ENCODE results near the gene IGF2. TPM values are rescaled to one million over a fixed set of nuclear protein-coding genes. Genes with fewer than 3 reads are reported as not detected.

Gene IGF2
- total RNA-seq, 3 donors from 2014 or later: 4.6 to 12.5 (median 5.7) TPM

DNA sequence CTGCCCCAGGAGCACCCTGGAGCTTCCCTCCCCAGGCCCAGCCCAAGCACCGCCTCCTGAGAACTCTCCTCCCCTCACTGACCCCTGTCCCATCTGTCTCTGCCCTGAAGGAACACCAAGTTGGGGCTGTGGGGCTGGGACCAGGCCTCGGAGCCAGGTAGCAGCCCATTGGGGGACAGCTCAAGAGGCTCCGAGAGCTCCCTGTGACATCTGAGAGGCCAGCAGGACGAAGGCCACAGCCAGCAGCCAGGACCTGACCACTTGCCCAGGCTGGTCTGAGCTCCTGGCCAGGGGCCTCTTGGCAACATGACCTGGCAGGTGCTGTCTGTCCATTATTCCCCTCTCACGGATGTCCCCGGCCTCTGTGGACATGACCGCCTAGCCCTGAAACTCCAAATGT, 33.7 kb downstream of the IGF2 start:
- H3K27me3 Mint-ChIP-seq (ENCODE audit: low read depth): peaks cover 2% of the 10 kb centered on the region

DNA sequence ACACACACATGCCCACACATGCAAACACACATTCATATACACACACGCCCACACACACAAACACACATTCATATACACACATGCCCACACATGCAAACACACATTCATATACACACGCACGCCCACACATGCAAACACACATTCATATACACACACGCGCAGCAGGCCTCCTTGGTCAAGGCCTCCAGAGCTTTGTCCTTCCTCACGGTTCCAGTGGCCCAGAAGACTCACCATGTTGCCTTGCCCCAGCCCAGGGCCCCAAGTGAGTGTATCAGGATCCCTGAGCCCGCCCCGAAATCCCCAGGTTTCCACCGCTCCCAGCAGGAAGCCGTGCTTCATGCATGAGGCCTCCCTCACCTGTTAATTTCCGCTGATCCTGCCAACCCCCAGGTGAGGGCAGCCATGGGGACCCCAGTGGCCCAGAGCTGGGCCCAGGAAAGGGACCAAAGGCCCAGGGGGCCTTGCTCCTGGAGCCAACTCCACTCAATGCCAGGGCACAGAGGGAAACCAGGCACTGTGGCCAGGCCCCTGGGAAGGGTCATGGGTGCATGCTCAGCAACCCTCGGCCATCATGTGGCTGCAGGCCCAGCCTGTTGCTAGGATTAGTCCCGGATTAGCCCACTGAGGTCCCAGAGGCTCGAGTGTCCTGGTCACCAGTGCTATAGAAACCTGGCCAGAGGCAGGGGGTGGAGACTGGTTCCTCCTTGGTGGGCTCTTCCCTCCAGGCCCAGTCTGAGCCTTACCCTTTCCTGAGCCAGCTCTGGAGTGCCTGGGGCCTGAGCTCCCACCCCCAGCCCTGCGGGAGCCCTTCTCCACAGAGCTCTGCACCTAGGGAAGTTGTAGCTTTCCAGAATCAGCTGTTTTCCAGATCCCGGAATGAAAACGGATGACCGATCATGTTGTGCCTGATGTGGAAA, 34.4 kb downstream of the IGF2 start:
- DNase-seq (no peak), ATAC-seq (no peak)
- Mint-ChIP-seq H3K4me3 (no peak overlapping the region), H3K4me1 (ENCODE audit: low read depth) (no peaks in the 10 kb centered on the region), H3K9me3 (no peaks in the 10 kb centered on the region), H3K27me3 (ENCODE audit: low read depth) (peaks cover 2% of the 10 kb centered on the region), H3K36me3 (ENCODE audit: insufficient read depth) (no peaks in the 10 kb centered on the region)

More for the DNA sequence above, 33.7 kb downstream of the IGF2 start:
- Mint-ChIP-seq H3K4me3 (no peak overlapping the region), H3K4me1 (ENCODE audit: low read depth) (peaks cover 2% of the 10 kb centered on the region), H3K9me3 (no peaks in the 10 kb centered on the region), H3K36me3 (ENCODE audit: insufficient read depth) (no peaks in the 10 kb centered on the region)
- no peak for DNase-seq
- ATAC-seq: no peak

DNA sequence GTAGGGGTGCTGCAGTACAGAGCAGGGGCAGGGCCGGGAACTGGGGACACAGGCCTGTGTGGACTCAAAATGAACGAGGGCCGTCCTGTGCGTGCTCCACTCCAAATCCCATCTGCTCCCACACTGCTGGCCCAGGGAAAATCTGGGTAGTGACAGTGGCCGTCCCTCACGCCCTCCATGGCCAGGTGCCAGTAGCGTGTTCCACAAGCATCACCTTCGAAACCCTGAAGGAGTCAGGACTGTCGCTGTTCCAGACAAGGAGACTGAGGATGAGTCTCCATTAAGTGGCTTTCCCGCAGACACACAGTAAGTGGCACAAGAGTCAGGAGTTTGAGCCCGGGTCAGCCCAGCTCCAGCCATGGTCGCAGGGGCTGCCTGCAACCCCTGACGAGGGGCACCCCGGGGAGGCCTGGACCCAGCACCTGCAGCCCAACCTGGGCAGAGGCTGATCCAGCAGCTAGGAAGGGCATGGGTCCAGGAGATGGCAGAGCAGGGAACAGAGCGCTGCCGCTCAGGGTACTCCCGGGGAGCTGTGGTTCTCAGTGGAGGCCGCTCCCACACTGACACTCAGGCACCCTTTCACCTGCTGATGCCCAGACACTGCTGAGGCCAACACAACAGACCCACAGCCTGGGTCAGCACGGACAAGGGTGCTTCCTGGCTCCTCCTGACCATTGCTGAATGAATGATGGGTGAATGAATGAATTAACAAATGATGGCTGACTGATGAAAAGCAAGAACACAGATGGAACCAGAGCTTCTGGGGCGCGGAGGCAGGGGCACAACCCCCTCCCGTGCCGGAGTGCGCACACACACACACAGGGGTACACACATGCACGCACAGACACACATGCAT, 35.3 kb downstream of the IGF2 start:
- ATAC-seq: no peak
- peaks cover 2% of the 10 kb centered on the region for H3K27me3 Mint-ChIP-seq (ENCODE audit: low read depth)

DNA sequence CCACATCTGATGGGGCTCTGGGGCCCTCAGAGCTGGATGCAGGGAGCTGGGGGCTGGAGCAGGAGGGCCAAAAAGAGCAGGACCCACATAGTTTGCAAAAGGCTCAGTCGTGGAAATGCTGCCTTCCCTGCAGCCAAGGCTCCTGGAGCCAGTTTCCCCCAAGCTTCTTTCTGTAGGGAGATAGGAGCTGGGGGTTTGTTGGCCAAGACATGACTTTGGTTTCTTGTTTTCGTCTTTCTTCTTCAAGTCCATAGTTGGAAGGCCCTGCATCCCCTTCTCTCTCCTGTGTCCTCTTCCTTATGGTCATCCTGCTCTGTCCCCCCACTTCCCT, 36.3 kb downstream of the IGF2 start:
- ATAC-seq: no peak
- Mint-ChIP-seq H3K4me3 (no peak overlapping the region), H3K9me3 (no peaks in the 10 kb centered on the region), H3K4me1 (ENCODE audit: low read depth) (no peaks in the 10 kb centered on the region), H3K36me3 (ENCODE audit: insufficient read depth) (no peaks in the 10 kb centered on the region), H3K27me3 (ENCODE audit: low read depth) (peaks cover 2% of the 10 kb centered on the region)
- no peak for DNase-seq

More for the DNA sequence above, 35.3 kb downstream of the IGF2 start:
- Mint-ChIP-seq H3K36me3 (ENCODE audit: insufficient read depth) (no peaks in the 10 kb centered on the region), H3K4me1 (ENCODE audit: low read depth) (no peaks in the 10 kb centered on the region), H3K9me3 (no peaks in the 10 kb centered on the region), H3K4me3 (no peak overlapping the region)
- DNase-seq: no peak

DNA sequence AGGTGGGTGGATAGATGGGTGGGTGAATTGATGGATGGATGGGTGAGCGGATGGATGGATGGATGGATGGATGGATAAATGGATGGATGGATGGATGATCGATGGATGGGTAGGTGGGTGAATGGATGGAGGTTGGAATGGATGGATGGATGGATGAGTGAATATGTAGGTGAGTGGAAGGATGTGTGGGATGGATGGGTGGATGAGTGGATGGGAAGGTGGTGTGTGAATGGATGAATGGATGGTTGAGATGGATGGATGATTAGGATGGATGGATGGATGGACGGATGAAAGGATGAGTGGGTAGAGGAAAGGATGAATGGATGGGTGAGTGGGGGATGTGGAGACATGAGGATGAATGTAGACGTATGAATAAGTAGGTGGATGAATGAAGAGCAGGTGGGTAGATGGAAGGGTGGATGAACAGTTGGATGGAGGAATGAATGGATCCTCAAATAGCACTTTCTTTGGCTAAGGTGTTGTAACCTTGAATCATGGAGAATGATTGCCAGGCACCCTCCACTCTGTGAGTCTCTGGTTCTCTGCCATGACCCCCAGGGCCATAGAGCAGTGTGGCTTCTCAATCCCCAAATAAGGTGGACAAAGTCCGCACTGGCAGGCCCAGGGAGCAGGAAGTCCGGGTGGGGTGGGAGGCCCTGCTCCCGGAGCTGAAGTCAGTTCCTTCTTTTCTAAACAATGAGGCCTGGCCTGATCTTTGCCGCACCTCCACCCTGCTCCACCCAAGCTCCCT, 36.9 kb downstream of the IGF2 start:
- Mint-ChIP-seq H3K9me3 (no peaks in the 10 kb centered on the region), H3K4me1 (ENCODE audit: low read depth) (no peaks in the 10 kb centered on the region), H3K4me3 (no peak overlapping the region), H3K36me3 (ENCODE audit: insufficient read depth) (no peaks in the 10 kb centered on the region), H3K27me3 (ENCODE audit: low read depth) (peaks cover 2% of the 10 kb centered on the region)
- DNase-seq (no peak), ATAC-seq (no peak)

DNA sequence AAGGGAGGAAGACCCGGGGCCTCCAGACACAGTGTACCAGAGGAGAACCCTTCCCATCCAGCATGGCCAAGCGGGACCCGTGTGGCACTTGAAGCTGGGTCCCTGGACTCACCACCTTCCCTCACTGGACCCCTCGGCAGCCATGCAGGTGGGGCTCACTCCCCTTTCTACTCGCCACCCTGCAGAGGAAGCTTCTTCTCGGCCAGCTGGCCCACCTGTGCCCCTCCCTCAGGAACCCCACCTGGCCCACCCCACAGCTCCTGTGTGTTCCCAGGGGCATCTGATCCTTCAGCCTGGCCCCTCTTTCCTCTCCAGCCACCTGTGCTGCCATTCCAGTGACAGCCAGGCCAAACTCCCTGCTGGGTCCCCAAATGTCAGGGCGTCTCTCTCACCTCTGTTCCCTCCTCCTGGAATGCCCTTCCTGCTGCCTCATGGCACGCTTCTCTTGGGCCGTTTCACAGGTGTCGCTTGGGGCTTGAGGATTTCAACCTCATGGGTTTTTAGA, 38.0 kb downstream of the IGF2 start:
- no peaks in the 10 kb centered on the region for H3K36me3 Mint-ChIP-seq (ENCODE audit: insufficient read depth)
- no peak overlapping the region for H3K4me3 Mint-ChIP-seq
- no peak for ATAC-seq
- no peak for DNase-seq
- H3K9me3 Mint-ChIP-seq: no peaks in the 10 kb centered on the region
- peaks cover 2% of the 10 kb centered on the region for H3K27me3 Mint-ChIP-seq (ENCODE audit: low read depth)
- H3K4me1 Mint-ChIP-seq (ENCODE audit: low read depth): no peaks in the 10 kb centered on the region

DNA sequence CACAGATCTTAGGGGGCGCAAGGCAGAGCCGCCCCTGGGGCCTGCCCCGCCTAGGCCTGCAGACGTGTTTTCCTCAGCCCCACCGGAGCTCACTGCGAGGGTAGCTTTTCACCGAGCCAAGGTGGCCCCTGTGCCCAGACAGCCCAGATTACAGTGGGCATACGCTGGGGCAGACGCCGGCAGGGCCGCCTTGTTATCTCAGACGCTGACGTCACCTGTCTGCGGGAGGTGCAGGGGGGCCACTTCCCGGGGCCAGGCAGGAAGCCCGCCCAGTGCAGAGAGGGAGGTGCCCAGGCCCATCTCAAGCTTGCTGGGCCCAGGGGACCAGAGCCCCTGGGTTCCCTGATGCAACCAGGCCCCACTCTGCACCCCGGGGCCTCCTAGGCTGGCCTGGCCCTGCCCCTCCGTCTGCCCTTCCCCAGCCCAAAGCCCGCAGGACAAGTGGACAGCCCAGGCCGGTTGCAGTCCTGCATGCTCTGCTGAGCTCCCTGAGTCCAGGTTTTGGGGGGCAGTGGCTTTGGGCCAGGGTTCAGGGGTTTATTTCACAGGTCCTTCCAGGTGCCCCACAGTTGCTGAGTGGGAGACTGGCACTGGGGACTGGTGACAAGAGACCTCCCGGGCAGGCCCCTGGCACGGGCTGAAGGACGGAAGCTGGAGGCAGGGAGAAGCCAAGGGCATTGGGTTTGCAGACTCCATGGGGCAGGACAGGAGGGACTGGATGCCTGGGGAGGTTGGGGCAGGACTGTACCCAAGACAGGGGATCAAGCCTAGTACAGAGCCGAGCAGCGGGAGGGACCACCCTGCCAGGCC, 38.6 kb downstream of the IGF2 start:
- no peak for DNase-seq
- ATAC-seq: peak in 1 of 2 donors; percentile 22
- Mint-ChIP-seq H3K4me3 (no peak overlapping the region), H3K27me3 (ENCODE audit: low read depth) (peaks cover 5% of the 10 kb centered on the region), H3K36me3 (ENCODE audit: insufficient read depth) (no peaks in the 10 kb centered on the region), H3K9me3 (no peaks in the 10 kb centered on the region), H3K4me1 (ENCODE audit: low read depth) (no peaks in the 10 kb centered on the region)

DNA sequence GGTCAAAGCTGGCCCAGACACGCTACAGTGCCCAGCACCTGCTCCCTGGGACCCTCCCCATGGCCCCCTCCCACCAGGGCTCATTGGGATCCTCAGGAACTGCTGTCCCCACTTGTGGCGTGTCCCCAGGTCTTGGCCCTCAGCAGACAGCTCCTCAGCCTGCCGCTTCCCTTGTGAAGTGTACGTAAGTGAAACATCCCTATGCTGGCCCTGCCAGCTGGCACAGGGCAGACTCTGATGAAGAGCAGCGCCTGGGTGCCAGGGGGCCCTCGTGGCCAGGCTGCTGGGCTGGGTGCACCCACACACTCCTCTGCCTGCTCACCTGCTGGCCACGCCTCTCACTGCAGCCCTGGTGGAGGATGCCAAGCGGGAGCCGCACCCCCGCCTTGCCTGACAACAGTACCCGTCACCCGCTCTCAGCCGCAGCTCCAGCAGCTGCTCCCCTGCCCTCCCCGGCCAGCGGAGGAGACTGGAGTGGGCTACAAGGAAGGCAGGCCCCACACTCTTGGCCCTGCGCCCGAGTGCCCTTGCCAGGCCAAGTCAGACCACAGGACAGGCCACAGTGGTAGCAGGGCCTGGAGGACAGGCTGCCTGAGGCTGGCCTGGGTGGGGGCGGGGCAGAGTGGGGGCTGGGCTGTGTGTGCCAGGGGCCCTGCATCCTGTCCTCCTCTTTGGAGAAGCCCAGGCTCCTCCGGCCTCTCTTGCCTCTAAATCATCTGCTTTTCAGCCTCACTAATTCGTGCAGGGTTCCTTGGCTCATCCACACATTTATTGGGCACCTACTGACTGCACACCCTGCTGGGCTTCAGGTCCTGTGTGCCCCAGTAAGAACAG, 39.5 kb downstream of the IGF2 start:
- no peak for DNase-seq
- H3K9me3 Mint-ChIP-seq: no peaks in the 10 kb centered on the region
- no peaks in the 10 kb centered on the region for H3K4me1 Mint-ChIP-seq (ENCODE audit: low read depth)
- no peak overlapping the region for H3K4me3 Mint-ChIP-seq
- peaks cover 5% of the 10 kb centered on the region for H3K27me3 Mint-ChIP-seq (ENCODE audit: low read depth)
- no peak for ATAC-seq
- H3K36me3 Mint-ChIP-seq (ENCODE audit: insufficient read depth): no peaks in the 10 kb centered on the region

DNA sequence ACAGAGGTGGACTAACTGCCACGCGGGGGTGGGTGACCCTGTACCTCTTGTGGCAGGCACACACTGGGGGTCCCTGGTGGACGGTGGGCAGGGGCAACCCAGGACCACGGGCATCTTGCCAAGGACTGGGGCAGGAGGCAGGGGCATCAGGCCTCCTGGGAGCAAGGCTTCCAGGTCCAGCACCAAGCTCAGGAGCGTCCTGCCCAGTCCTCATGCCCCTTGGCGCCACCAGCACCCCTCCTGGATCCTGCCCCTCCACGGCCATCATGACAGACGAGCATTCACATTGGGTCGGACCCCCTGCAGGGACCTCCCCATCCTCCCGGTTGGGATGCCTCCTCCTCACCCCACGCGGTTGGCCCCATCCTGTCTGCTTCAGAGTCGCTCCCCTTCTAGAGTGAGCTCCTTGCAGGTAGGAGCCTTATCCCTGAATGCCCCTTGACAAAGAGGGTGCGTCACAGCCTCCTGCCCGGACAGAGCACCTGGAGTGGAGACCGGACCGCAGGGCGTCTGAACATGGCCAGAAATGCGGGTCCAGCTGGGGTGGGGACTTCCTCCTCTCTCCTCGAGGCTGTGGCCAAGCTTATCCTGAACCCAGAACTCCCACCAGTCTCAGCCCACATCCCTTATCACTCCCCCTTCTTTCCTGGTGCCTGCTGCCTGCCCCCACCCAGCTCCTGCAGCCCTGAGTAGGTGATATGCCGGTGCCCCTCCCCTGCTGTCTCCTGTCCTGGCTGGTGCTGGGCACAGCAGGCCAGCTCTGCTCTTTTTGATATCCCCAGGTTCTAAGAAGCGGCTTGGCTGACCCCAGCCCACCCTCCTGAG, 40.3 kb downstream of the IGF2 start:
- Mint-ChIP-seq H3K27me3 (ENCODE audit: low read depth) (peaks cover 5% of the 10 kb centered on the region), H3K4me3 (no peak overlapping the region), H3K9me3 (no peaks in the 10 kb centered on the region), H3K36me3 (ENCODE audit: insufficient read depth) (no peaks in the 10 kb centered on the region), H3K4me1 (ENCODE audit: low read depth) (no peaks in the 10 kb centered on the region)
- DNase-seq (no peak), ATAC-seq (no peak)

DNA sequence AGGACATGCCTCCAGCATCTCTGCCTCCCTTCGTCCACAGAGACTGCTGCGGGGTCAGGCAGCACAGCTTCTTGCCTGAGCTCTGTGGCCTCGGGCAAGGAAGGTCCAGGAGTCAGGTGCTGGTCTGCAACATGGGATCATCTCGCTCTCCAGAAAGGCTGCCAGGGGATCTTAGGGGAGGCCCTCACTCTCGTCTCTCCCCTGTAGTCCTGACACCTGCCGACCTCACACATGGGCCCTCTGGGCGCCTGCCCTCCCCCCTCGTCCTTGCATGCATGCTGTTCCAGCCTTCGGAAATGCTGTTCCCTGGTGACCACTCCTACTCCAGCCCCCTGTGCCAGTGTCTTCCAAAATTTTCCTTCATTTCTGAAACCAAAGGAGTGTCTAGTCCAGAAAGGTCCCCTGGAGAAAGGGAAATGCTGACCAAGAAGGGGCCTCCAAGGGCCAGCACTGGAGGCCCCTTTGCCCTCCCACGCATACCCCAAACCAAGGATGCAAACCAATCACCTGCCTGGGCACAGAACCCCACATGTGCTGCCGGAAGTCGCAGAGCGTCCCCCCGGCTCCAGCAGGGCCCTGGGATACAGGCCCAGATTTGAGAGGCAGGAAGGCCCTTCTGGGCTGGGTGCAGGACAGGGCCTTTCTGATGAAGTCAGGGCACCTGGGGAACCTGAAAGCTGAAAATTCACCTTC, 41.0 kb downstream of the IGF2 start:
- Mint-ChIP-seq H3K9me3 (no peaks in the 10 kb centered on the region), H3K36me3 (ENCODE audit: insufficient read depth) (no peaks in the 10 kb centered on the region), H3K4me1 (ENCODE audit: low read depth) (peaks cover 4% of the 10 kb centered on the region), H3K4me3 (no peak overlapping the region), H3K27me3 (ENCODE audit: low read depth) (peaks cover 5% of the 10 kb centered on the region)
- ATAC-seq (no peak), DNase-seq (no peak)

DNA sequence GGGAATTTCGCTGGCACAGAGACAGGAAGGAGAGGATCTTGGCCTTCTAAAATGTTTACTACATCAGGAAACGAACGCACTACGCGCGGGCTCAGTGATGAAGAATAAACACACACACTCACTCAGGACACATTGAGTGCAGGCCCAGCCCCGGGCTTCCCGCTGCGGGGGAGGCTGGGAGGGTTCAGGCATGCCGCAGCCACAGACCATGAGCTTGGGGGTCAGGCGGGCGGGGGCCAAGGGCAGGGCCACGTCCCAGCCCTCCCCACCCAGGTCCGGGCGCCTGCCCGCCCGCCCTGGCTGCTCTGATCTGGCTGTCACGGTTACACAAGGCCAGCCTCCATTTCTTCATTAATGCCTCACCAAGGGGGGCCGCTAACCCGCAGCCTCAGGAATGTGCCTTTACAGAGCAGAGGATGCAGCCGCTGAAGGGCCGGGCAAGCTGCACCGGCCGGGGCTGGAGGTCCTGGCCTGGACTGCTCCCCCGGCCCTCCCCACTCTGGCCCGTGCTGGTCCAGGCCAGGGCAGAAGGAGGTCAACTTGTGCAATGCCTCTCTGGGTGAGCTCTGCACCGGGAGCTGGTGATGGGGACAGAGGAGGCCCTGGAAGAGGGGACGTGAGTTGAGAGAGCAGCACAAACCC, 41.7 kb downstream of the IGF2 start:
- Mint-ChIP-seq H3K4me3 (no peak overlapping the region), H3K4me1 (ENCODE audit: low read depth) (peaks cover 9% of the 10 kb centered on the region), H3K9me3 (no peaks in the 10 kb centered on the region), H3K36me3 (ENCODE audit: insufficient read depth) (no peaks in the 10 kb centered on the region), H3K27me3 (ENCODE audit: low read depth) (peaks cover 8% of the 10 kb centered on the region)
- ATAC-seq (no peak), DNase-seq (no peak)

Data from activated T-cell treated with anti-CD3 and anti-CD28 coated beads, Interleukin-2, amount 50 U/mL, for 4 hours (primary cell).